HEK293 (cell line): Measurements from ENCODE around the gene PKP2.

Source experiments
- CTCF ChIP-seq: fragments of 450-650 bp; formaldehyde crosslinking; IDR thresholded peaks from 2 replicates; pipeline ENCODE4 v1.5.1; 2016; ENCODE audit warnings: missing biosample characterization, missing genetic modification characterization
- OSR2 ChIP-seq: fragments of 450-650 bp; formaldehyde crosslinking; IDR thresholded peaks from 2 replicates; pipeline ENCODE4 v1.5.1; 2016; ENCODE audit warnings: missing biosample characterization, missing genetic modification characterization
- SETDB1 ChIP-seq: IDR thresholded peaks from one replicate; pipeline ENCODE4 v1.6.1; 2017; ENCODE audit warnings: mild to moderate bottlenecking, low read length, moderate library complexity, mixed read lengths; ENCODE audit not compliant: insufficient read length
- ZBTB1 ChIP-seq: fragments of 450-650 bp; formaldehyde crosslinking; IDR thresholded peaks from 2 replicates; pipeline ENCODE4 v1.5.1; 2016; ENCODE audit warnings: missing biosample characterization, missing genetic modification characterization
- ZNF146 ChIP-seq: fragments of 450-650 bp; formaldehyde crosslinking; IDR thresholded peaks from 2 replicates; pipeline ENCODE4 v1.5.1; 2016; ENCODE audit warnings: missing biosample characterization, missing genetic modification characterization
- ZNF48 ChIP-seq: fragments of 450-650 bp; formaldehyde crosslinking; IDR thresholded peaks from 2 replicates; pipeline ENCODE4 v1.5.1; 2016; ENCODE audit warnings: missing biosample characterization, missing genetic modification characterization
- ZNF776 ChIP-seq: fragments of 450-650 bp; formaldehyde crosslinking; IDR thresholded peaks from 2 replicates; pipeline ENCODE4 v1.5.0; 2017; ENCODE audit warnings: missing biosample characterization, missing genetic modification characterization, borderline replicate concordance
- TF ChIP-seq, protein P1 (sequence below): fragments of 450-650 bp; formaldehyde crosslinking; IDR thresholded peaks from 2 replicates; pipeline ENCODE4 v1.5.1; 2016; ENCODE audit warnings: missing biosample characterization, missing genetic modification characterization
- TF ChIP-seq, protein P2 (sequence below): fragments of 450-650 bp; formaldehyde crosslinking; IDR thresholded peaks from 2 replicates; pipeline ENCODE4 v1.5.1; 2016; ENCODE audit warnings: missing biosample characterization, missing genetic modification characterization

GRCh38 chr12:32785557-32785956 lies 111.0 kb downstream of the PKP2 start:
- no peak for TF ChIP-seq ZNF146 (tag by site-specific recombination)
- TF ChIP-seq SETDB1, result no peak
- no peak for TF ChIP-seq OSR2 (tag by site-specific recombination)
- TF ChIP-seq ZNF48 (tag by site-specific recombination), result no peak
- no peak for TF ChIP-seq CTCF
- TF ChIP-seq ZNF776, result no peak
- TF ChIP-seq ZBTB1, result no peak
- TF ChIP-seq, protein P1, sequence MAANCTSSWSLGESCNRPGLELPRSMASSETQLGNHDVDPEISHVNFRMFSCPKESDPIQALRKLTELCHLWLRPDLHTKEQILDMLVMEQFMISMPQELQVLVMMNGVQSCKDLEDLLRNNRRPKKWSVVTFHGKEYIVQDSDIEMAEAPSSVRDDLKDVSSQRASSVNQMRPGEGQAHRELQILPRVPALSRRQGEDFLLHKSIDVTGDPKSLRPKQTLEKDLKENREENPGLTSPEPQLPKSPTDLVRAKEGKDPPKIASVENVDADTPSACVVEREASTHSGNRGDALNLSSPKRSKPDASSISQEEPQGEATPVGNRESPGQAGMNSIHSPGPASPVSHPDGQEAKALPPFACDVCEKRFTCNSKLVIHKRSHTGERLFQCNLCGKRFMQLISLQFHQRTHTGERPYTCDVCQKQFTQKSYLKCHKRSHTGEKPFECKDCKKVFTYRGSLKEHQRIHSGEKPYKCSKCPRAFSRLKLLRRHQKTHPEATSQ (tag by site-specific recombination), result no peak
- TF ChIP-seq, protein P2, sequence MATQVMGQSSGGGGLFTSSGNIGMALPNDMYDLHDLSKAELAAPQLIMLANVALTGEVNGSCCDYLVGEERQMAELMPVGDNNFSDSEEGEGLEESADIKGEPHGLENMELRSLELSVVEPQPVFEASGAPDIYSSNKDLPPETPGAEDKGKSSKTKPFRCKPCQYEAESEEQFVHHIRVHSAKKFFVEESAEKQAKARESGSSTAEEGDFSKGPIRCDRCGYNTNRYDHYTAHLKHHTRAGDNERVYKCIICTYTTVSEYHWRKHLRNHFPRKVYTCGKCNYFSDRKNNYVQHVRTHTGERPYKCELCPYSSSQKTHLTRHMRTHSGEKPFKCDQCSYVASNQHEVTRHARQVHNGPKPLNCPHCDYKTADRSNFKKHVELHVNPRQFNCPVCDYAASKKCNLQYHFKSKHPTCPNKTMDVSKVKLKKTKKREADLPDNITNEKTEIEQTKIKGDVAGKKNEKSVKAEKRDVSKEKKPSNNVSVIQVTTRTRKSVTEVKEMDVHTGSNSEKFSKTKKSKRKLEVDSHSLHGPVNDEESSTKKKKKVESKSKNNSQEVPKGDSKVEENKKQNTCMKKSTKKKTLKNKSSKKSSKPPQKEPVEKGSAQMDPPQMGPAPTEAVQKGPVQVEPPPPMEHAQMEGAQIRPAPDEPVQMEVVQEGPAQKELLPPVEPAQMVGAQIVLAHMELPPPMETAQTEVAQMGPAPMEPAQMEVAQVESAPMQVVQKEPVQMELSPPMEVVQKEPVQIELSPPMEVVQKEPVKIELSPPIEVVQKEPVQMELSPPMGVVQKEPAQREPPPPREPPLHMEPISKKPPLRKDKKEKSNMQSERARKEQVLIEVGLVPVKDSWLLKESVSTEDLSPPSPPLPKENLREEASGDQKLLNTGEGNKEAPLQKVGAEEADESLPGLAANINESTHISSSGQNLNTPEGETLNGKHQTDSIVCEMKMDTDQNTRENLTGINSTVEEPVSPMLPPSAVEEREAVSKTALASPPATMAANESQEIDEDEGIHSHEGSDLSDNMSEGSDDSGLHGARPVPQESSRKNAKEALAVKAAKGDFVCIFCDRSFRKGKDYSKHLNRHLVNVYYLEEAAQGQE, result no peak
